Pancreas (tissue), 10 donors: ENCODE data around the gene RBMS3. TPM values are rescaled to one million over a fixed set of nuclear protein-coding genes. Genes with fewer than 3 reads are reported as not detected.

Source experiments
- ATAC-seq, 4 donors: fragments of 200-7000 bp; cut with Tn5 transposase; one replicate each; pipeline versions ENCODE4 v1.8.0 to v1.9.1; 2020; ENCODE audit warnings: mild to moderate bottlenecking in 4 of 4, moderate library complexity in 4 of 4
- DNase-seq, 6 donors: peaks; one replicate each; pipeline ENCODE4 v3.0.0-alpha.2; 2020
- FAIRE-seq: peaks from 2 replicates; lab custom pipeline; 2012; peaks lifted over from hg19 to GRCh38; lab: Jason Lieb, UNC
- H3K27ac ChIP-seq, 4 donors: fragments of 200-600 bp; sonication (generic); 1 replicate in 3 of 4; 2 replicates in 1 of 4; pipeline versions ENCODE4 v1.5.0 to v1.8.0; 2020
- H3K27me3 ChIP-seq, 4 donors: fragments of 200-600 bp; one replicate each; pipeline ENCODE4 v1.8.0; 2021
- H3K36me3 ChIP-seq, 3 donors: fragments of 200-600 bp; sonication (generic) in 1 of 3; one replicate each; pipeline versions ENCODE4 v1.5.0 to v1.8.0; 2020 to 2021
- H3K4me1 ChIP-seq, 3 donors: fragments of 200-600 bp; one replicate each; pipeline ENCODE4 v1.8.0; 2021
- H3K4me3 ChIP-seq, 4 donors: fragments of 200-600 bp; sonication (generic) in 2 of 4; one replicate each; pipeline versions ENCODE4 v1.5.0 to v1.8.0; 2020 to 2021
- H3K9me3 ChIP-seq, 4 donors: fragments of 200-600 bp; one replicate each; pipeline ENCODE4 v1.8.0; 2021
- WGBS, 2 donors: extraction: QIAGEN DNeasy Blood & Tissue Kit; methylation state at CpG; one replicate each; pipeline ENCODE4 v1.1.7; 2013; 5-methylcytosine and 5-hydroxymethylcytosine counted together
- intact Hi-C, 3 donors: fragments of 100-400 bp; cut with DNase I; formaldehyde crosslinking; loops; one replicate each; pipeline versions ENCODE4 v1.11.1 to v1.14.2; 2022
- polyA plus RNA-seq, 2 donors: library from polyadenylated mRNA; stranded (reverse); fragments of 200-250 nt; gene quantifications; one replicate each; pipeline ENCODE4 v1.2.3, GENCODE V29; 2013
- total RNA-seq, 6 donors: library from RNA; stranded (reverse); fragmentation: NEBNext Ultra II Directional in 4 of 6; extraction: Animal tissue kit (Norgen Biotek cat#: 25700) in 4 of 6; gene quantifications; one replicate each; pipeline versions ENCODE4 v1.2.1 to v1.2.4, GENCODE V29; 2021 to 2023
- TF ChIP-seq, protein P1 (sequence below), 4 donors: fragments of 200-600 bp; sonication (generic) in 3 of 4; IDR thresholded peaks; one replicate each; pipeline versions ENCODE4 v1.5.0 to v1.8.0; 2021; ENCODE audit warnings: antibody characterized with exemption in 4 of 4
- donor health status: healthy with polysubstance abuse.
- donor health status: DM: no; HTN: no; CAD: no; lungs with moderate emphysema.
- donor health status: DM: no; HTN: no; CAD: no.
- donor health status: control.
- donor health status: control.
- donor health status: Bipolar disorder and iron deficiency.
- donor health status: DM: yes; HTN: yes; CAD: no.
- donor health status: DM: no; HTN: no; CAD: no.
- donor health status: DM: no; HTN: no; CAD: no.
- donor health status: DM: yes; HTN: yes; CAD: no.

The RBMS3 gene
- total and polyA plus RNA-seq, 8 donors: 4.0 to 10.0 (median 6.6) TPM

DNA sequence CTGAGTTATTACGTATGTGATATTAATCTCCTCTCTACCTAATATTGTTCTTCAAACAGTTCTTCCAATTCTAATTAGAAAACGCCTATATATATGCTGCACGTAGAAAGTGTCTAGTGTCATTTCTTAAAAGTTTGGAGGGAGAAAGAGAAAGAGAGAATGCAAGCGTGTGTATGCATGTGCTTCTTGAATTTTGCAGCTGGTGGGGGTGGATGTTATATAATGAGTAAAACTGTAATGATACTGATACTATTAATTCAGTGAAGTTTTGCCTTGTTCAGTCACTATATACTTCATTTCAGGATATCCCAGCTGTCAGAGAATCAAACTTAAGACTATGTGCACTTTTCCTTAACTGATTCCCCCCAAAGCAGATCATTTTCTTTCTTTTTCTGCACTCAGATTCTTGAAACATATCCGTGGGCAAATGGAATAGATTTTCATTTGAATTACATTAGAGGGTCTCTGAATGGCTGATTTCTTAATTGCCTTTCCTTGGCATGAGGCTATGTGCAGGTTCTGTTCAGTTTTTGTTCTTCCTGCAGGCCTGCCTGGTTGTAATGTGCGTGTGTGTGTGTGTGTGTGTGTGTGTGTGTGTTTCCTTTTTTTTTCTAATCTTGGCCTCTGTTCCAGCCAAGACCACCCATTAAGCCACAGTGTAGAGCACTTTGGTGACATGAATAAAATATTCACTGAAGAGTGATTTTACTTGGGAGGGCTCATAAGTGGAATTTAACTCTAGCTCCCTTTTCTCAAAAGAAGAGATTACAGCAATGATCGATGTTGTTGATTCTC, 617.5 kb downstream of the RBMS3 start:
- no peak for ATAC-seq
- no peak for FAIRE-seq
- WGBS, 2 donors: 61 to 62% methylated on average over 7 of the region's 7 CpGs
- Histone ChIP-seq H3K36me3 (no peaks in the 10 kb centered on the region), H3K9me3 (no peaks in the 10 kb centered on the region), H3K27me3 (no peaks in the 10 kb centered on the region), H3K4me1 (no peaks in the 10 kb centered on the region), H3K27ac (no peak overlapping the region), H3K4me3 (no peak overlapping the region)
- no peak for DNase-seq
- TF ChIP-seq, protein P1, sequence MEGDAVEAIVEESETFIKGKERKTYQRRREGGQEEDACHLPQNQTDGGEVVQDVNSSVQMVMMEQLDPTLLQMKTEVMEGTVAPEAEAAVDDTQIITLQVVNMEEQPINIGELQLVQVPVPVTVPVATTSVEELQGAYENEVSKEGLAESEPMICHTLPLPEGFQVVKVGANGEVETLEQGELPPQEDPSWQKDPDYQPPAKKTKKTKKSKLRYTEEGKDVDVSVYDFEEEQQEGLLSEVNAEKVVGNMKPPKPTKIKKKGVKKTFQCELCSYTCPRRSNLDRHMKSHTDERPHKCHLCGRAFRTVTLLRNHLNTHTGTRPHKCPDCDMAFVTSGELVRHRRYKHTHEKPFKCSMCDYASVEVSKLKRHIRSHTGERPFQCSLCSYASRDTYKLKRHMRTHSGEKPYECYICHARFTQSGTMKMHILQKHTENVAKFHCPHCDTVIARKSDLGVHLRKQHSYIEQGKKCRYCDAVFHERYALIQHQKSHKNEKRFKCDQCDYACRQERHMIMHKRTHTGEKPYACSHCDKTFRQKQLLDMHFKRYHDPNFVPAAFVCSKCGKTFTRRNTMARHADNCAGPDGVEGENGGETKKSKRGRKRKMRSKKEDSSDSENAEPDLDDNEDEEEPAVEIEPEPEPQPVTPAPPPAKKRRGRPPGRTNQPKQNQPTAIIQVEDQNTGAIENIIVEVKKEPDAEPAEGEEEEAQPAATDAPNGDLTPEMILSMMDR (IDR thresholded peaks at IDR 0.05): no peak
- intact Hi-C loops: no loop called here

DNA sequence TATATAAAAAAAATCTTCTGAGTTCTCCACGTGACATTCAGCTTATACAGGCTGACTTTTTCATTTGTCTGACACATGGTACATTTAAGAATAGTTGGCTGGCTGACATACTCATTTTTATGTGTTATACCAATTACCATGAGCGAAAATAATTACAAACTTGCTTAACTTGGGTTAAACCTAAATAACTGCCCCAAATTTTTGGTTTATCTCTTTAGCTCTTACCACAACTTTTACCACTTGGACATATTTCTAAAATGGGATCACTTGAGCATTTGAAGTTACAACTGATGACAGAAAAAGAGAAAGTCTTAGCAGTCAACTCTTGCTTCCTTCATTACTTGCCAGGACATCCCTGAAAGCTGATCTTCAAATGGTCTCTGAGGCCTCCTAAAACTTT, 618.1 kb downstream of the RBMS3 start:
- DNase-seq (no peak), ATAC-seq (no peak), FAIRE-seq (no peak)
- no peaks in the 10 kb centered on the region for H3K27me3 ChIP-seq
- H3K27ac ChIP-seq: no peak overlapping the region
- no peak overlapping the region for H3K4me3 ChIP-seq
- TF ChIP-seq, protein P1 (IDR thresholded peaks at IDR 0.05): no peak
- no peaks in the 10 kb centered on the region for H3K36me3 ChIP-seq
- intact Hi-C loops: no loop called here
- H3K9me3 ChIP-seq: no peaks in the 10 kb centered on the region
- H3K4me1 ChIP-seq: no peaks in the 10 kb centered on the region
- WGBS, 2 donors: 63 to 77% methylated on average over 2 of the region's 2 CpGs

DNA sequence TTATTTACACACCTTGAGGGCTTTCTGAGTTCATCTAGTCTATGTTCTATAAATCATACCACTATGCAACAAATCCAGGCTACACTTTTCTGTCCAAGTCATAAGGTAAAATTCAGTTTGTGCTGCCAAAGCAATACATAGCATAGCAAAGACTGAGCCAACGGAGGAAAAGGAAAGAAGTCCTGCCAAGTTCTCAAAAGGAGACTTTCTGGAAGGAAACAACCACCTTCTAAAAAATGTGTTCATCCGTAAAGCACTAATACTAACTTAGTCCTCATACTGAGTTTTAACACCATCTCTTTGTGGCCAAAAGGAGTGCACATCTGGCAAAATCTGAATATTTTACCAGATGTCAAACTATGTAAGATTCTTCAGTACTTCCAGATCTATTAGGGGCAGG, 620.2 kb downstream of the RBMS3 start:
- no peaks in the 10 kb centered on the region for H3K9me3 ChIP-seq
- no peaks in the 10 kb centered on the region for H3K27me3 ChIP-seq
- TF ChIP-seq, protein P1 (IDR thresholded peaks at IDR 0.05): no peak
- no peak overlapping the region for H3K4me3 ChIP-seq
- H3K27ac ChIP-seq: no peak overlapping the region
- DNase-seq: no peak
- no peaks in the 10 kb centered on the region for H3K36me3 ChIP-seq
- WGBS, 2 donors: 55 to 66% methylated on average over 2 of the region's 2 CpGs
- FAIRE-seq: no peak
- H3K4me1 ChIP-seq: no peaks in the 10 kb centered on the region
- intact Hi-C loops: no loop called here
- ATAC-seq: no peak

DNA sequence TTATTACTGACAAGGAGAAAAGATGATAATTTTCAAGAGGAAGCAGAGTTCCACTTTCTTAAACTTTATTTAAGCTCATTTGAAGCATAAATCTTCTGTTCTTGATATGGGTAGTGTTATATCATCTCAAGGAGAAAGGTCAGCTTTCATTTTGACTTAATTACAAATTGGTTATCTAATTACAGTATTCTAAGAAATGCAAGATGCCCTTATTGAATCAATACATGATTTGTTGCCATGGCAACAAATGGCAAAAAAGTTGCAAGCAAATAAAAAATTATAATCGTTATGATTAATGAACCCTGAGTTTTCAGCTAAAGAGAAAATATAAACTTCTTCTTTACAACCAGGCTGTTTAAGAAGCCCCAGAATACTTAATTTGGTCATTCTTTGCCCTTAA, 622.7 kb downstream of the RBMS3 start:
- Histone ChIP-seq H3K36me3 (no peaks in the 10 kb centered on the region), H3K9me3 (no peaks in the 10 kb centered on the region), H3K27ac (no peak overlapping the region), H3K27me3 (no peaks in the 10 kb centered on the region), H3K4me1 (no peaks in the 10 kb centered on the region), H3K4me3 (no peak overlapping the region)
- intact Hi-C loops: no loop called here
- TF ChIP-seq, protein P1 (IDR thresholded peaks at IDR 0.05): no peak
- no peak for ATAC-seq
- FAIRE-seq: no peak
- DNase-seq: no peak
- 49 to 68% methylated on average over 1 of the region's 1 CpG for WGBS, 2 donors

DNA sequence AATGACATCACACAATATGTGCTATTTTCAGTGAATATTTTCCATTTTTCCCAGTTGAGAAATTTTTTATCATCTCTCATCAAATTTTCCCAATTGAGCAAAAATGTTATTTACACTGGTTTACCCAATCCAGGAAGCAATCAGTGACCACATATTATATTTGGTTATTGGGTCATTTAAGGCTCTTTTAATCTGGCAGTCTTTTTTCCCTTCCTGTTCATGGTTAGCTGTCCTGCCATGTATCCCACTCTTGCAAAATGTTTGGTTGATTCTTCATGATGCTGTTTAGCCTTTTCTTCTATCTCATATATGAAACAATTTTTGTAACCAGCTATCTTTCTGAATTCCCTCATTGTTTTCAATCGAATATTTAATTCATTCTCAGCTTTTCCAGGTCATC, 626.0 kb downstream of the RBMS3 start:
- TF ChIP-seq, protein P1 (IDR thresholded peaks at IDR 0.05): no peak
- FAIRE-seq (no peak), DNase-seq (no peak), ATAC-seq (no peak)
- no peaks in the 10 kb centered on the region for H3K9me3 ChIP-seq
- no peaks in the 10 kb centered on the region for H3K4me1 ChIP-seq
- no peaks in the 10 kb centered on the region for H3K36me3 ChIP-seq
- no peak overlapping the region for H3K27ac ChIP-seq
- 44 to 54% methylated on average over 1 of the region's 1 CpG for WGBS, 2 donors
- no peaks in the 10 kb centered on the region for H3K27me3 ChIP-seq
- no peak overlapping the region for H3K4me3 ChIP-seq
- intact Hi-C loops: no loop called here
